ENCODE results near the gene CUX1. TPM values are rescaled to one million over a fixed set of nuclear protein-coding genes. Genes with fewer than 3 reads are reported as not detected.

The CUX1 gene
- total RNA-seq, 1 donor from 2014 or later = 118 TPM

- H3K27me3 Mint-ChIP-seq (ENCODE audit: low read depth) = no peaks in the 10 kb centered on the region
- no peak overlapping the region for H3K4me3 Mint-ChIP-seq (ENCODE audit: unreplicated experiment)
- H3K9me3 Mint-ChIP-seq (ENCODE audit: low read depth) = peaks cover 22% of the 10 kb centered on the region
- no peak overlapping the region for H3K27ac Mint-ChIP-seq (ENCODE audit: unreplicated experiment)
- peaks cover 17% of the 10 kb centered on the region for H3K36me3 Mint-ChIP-seq (ENCODE audit: low read depth)
- no peak for DNase-seq (ENCODE audit: low spot score)
- TF ChIP-seq CTCF (IDR thresholded peaks at IDR 0.05) = no peak
- no peaks in the 10 kb centered on the region for H3K4me1 Mint-ChIP-seq (ENCODE audit: low read depth)
Measured at GRCh38 chr7:102089175-102090098, 272.0 kb downstream of the CUX1 start.

GRCh38 chr7:102093599-102094315, 276.3 kb downstream of the CUX1 start:
- TF ChIP-seq CTCF (IDR thresholded peaks at IDR 0.05) = no peak
- H3K27ac Mint-ChIP-seq (ENCODE audit: unreplicated experiment) = no peak overlapping the region
- no peak for DNase-seq (ENCODE audit: low spot score)
- no peak overlapping the region for H3K4me3 Mint-ChIP-seq (ENCODE audit: unreplicated experiment)
- no peaks in the 10 kb centered on the region for H3K4me1 Mint-ChIP-seq (ENCODE audit: low read depth)
- peaks cover 11% of the 10 kb centered on the region for H3K9me3 Mint-ChIP-seq (ENCODE audit: low read depth)
- no peaks in the 10 kb centered on the region for H3K27me3 Mint-ChIP-seq (ENCODE audit: low read depth)
- H3K36me3 Mint-ChIP-seq (ENCODE audit: low read depth) = peaks cover 11% of the 10 kb centered on the region

GRCh38 chr7:102094316-102094650, 276.9 kb downstream of the CUX1 start:
- DNase-seq (ENCODE audit: low spot score) = no peak
- Mint-ChIP-seq H3K27ac (ENCODE audit: unreplicated experiment) (no peak overlapping the region), H3K4me3 (ENCODE audit: unreplicated experiment) (no peak overlapping the region)

GRCh38 chr7:102095321-102096011, 278.0 kb downstream of the CUX1 start:
- Mint-ChIP-seq H3K9me3 (ENCODE audit: low read depth) (no peaks in the 10 kb centered on the region), H3K27ac (ENCODE audit: unreplicated experiment) (no peak overlapping the region), H3K4me3 (ENCODE audit: unreplicated experiment) (no peak overlapping the region), H3K27me3 (ENCODE audit: low read depth) (no peaks in the 10 kb centered on the region), H3K4me1 (ENCODE audit: low read depth) (no peaks in the 10 kb centered on the region), H3K36me3 (ENCODE audit: low read depth) (peaks cover 9% of the 10 kb centered on the region)
- DNase-seq (ENCODE audit: low spot score) = no peak
- TF ChIP-seq CTCF (IDR thresholded peaks at IDR 0.05) = no peak

More at GRCh38 chr7:102094316-102094650, 276.9 kb downstream of the CUX1 start:
- no peak for TF ChIP-seq CTCF (IDR thresholded peaks at IDR 0.05)
- Mint-ChIP-seq H3K36me3 (ENCODE audit: low read depth) (peaks cover 9% of the 10 kb centered on the region), H3K4me1 (ENCODE audit: low read depth) (no peaks in the 10 kb centered on the region), H3K27me3 (ENCODE audit: low read depth) (no peaks in the 10 kb centered on the region), H3K9me3 (ENCODE audit: low read depth) (peaks cover 6% of the 10 kb centered on the region)

- no peak overlapping the region for H3K27ac Mint-ChIP-seq (ENCODE audit: unreplicated experiment)
Measured at GRCh38 chr7:102096012-102096332, 278.5 kb downstream of the CUX1 start.

More at GRCh38 chr7:102096012-102096332, 278.5 kb downstream of the CUX1 start:
- no peaks in the 10 kb centered on the region for H3K9me3 Mint-ChIP-seq (ENCODE audit: low read depth)
- no peak for DNase-seq (ENCODE audit: low spot score)
- H3K36me3 Mint-ChIP-seq (ENCODE audit: low read depth) = peaks cover 14% of the 10 kb centered on the region
- no peak overlapping the region for H3K4me3 Mint-ChIP-seq (ENCODE audit: unreplicated experiment)
- H3K27me3 Mint-ChIP-seq (ENCODE audit: low read depth) = no peaks in the 10 kb centered on the region
- no peaks in the 10 kb centered on the region for H3K4me1 Mint-ChIP-seq (ENCODE audit: low read depth)
- no peak for TF ChIP-seq CTCF (IDR thresholded peaks at IDR 0.05)
